ENCODE data around the gene SENP1.

Gene SENP1

GRCh38 chr12:48068457-48068856 is 37.4 kb downstream of the SENP1 start:
- no peak for TF ChIP-seq CTCF (IDR thresholded peaks at IDR 0.05; ENCODE audit: insufficient read depth, missing control alignments)
- DNase-seq (ENCODE audit: insufficient read length, low spot score) (no peak), FAIRE-seq (no peak)

- no peak for FAIRE-seq
- no peak for DNase-seq (ENCODE audit: insufficient read length, low spot score)
These were observed 38.5 kb downstream of the SENP1 start for GRCh38 chr12:48067250-48067938.

GRCh38 chr12:48065041-48065440 is 40.8 kb downstream of the SENP1 start:
- TF ChIP-seq CTCF (IDR thresholded peaks at IDR 0.05; ENCODE audit: insufficient read depth, missing control alignments) = no peak
- FAIRE-seq (no peak), DNase-seq (ENCODE audit: insufficient read length, low spot score) (no peak)

More at GRCh38 chr12:48067250-48067938, 38.5 kb downstream of the SENP1 start:
- no peak for TF ChIP-seq CTCF (IDR thresholded peaks at IDR 0.05; ENCODE audit: insufficient read depth, missing control alignments)

- FAIRE-seq (no peak), DNase-seq (ENCODE audit: insufficient read length, low spot score) (no peak)
- no peak for TF ChIP-seq CTCF (IDR thresholded peaks at IDR 0.05; ENCODE audit: insufficient read depth, missing control alignments)
These were observed 42.3 kb downstream of the SENP1 start for GRCh38 chr12:48063530-48063929.

- TF ChIP-seq CTCF (IDR thresholded peaks at IDR 0.05; ENCODE audit: insufficient read depth, missing control alignments) = no peak
- DNase-seq (ENCODE audit: insufficient read length, low spot score) (no peak), FAIRE-seq (no peak)
These were observed 43.8 kb downstream of the SENP1 start for GRCh38 chr12:48061938-48062719.

GRCh38 chr12:48060474-48060873 is 45.4 kb downstream of the SENP1 start:
- no peak for TF ChIP-seq CTCF (IDR thresholded peaks at IDR 0.05; ENCODE audit: insufficient read depth, missing control alignments)
- DNase-seq (ENCODE audit: insufficient read length, low spot score) (no peak), FAIRE-seq (no peak)

- no peak for FAIRE-seq
- no peak for TF ChIP-seq CTCF (IDR thresholded peaks at IDR 0.05; ENCODE audit: insufficient read depth, missing control alignments)
- no peak for DNase-seq (ENCODE audit: insufficient read length, low spot score)
These were observed 47.1 kb downstream of the SENP1 start for GRCh38 chr12:48058771-48059170.
